Measurements from ENCODE around the gene MFF. TPM values are rescaled to one million over a fixed set of nuclear protein-coding genes. Genes with fewer than 3 reads are reported as not detected.

MFF gene
- total RNA-seq, 1 donor from 2014 or later, result 159 TPM

GRCh38 chr2:227389661-227390060, 64.6 kb downstream of the MFF start:
- Histone ChIP-seq H3K27me3 (no peaks in the 10 kb centered on the region), H3F3A (ENCODE audit: low read depth) (no peaks in the 10 kb centered on the region), H3K9ac (no peak overlapping the region), H3K4me2 (no peak overlapping the region), H3K36me3 (no peaks in the 10 kb centered on the region), H3K9me3 (ENCODE audit: low read depth) (no peaks in the 10 kb centered on the region), H3K27ac (no peak overlapping the region), H2AFZ (replicated peaks) (peak overlapping the region; percentile 55), H3K4me1 (no peaks in the 10 kb centered on the region), H3K4me3 (no peak overlapping the region), H4K20me1 (ENCODE audit: low read depth) (no peaks in the 10 kb centered on the region), H3K79me2 (ENCODE audit: low read depth) (no peaks in the 10 kb centered on the region)
- no peak for DNase-seq (ENCODE audit: low spot score)
- H3K27me3 Mint-ChIP-seq (ENCODE audit: insufficient read depth, low read depth), result peaks cover 2% of the 10 kb centered on the region
- TF ChIP-seq EZH2 (IDR thresholded peaks at IDR 0.05), result no peak
- no peak for TF ChIP-seq CTCF (IDR thresholded peaks at IDR 0.05)
- no peak for TF ChIP-seq EZH2phosphoT487 (IDR thresholded peaks at IDR 0.05)
- H3K4me1 Mint-ChIP-seq, result no peaks in the 10 kb centered on the region
- no peak overlapping the region for H3K27ac Mint-ChIP-seq
- no peaks in the 10 kb centered on the region for H3K9me3 Mint-ChIP-seq
- H3K4me3 Mint-ChIP-seq, result no peak overlapping the region
- H3K36me3 Mint-ChIP-seq, result no peaks in the 10 kb centered on the region

GRCh38 chr2:227390468-227391256, 65.6 kb downstream of the MFF start:
- no peaks in the 10 kb centered on the region for H3K36me3 ChIP-seq
- H3K4me1 ChIP-seq, result no peaks in the 10 kb centered on the region
- no peak overlapping the region for H3K27ac ChIP-seq
- H3K4me2 ChIP-seq, result no peak overlapping the region
- no peaks in the 10 kb centered on the region for H3K27me3 ChIP-seq
- Mint-ChIP-seq H3K27ac (peak overlapping the region; percentile 90), H3K4me1 (no peaks in the 10 kb centered on the region), H3K36me3 (no peaks in the 10 kb centered on the region), H3K4me3 (no peak overlapping the region), H3K9me3 (no peaks in the 10 kb centered on the region), H3K27me3 (ENCODE audit: insufficient read depth, low read depth) (peaks cover 2% of the 10 kb centered on the region)
- H3K9ac ChIP-seq, result no peak overlapping the region
- H3K4me3 ChIP-seq, result no peak overlapping the region
- TF ChIP-seq CTCF (IDR thresholded peaks at IDR 0.05) (no peak), EZH2 (IDR thresholded peaks at IDR 0.05) (no peak), EZH2phosphoT487 (IDR thresholded peaks at IDR 0.05) (no peak)
- no peaks in the 10 kb centered on the region for H4K20me1 ChIP-seq (ENCODE audit: low read depth)
- H3K79me2 ChIP-seq (ENCODE audit: low read depth), result no peaks in the 10 kb centered on the region
- H3K9me3 ChIP-seq (ENCODE audit: low read depth), result no peaks in the 10 kb centered on the region
- H3F3A ChIP-seq (ENCODE audit: low read depth), result no peaks in the 10 kb centered on the region
- peak overlapping the region; percentile 61 for H2AFZ ChIP-seq (replicated peaks)
- DNase-seq (ENCODE audit: low spot score), result peak; percentile 11

- no peaks in the 10 kb centered on the region for H3K36me3 ChIP-seq
- no peak overlapping the region for H3K4me2 ChIP-seq
- no peak overlapping the region for H3K9ac ChIP-seq
- H3K27me3 Mint-ChIP-seq (ENCODE audit: insufficient read depth, low read depth), result no peaks in the 10 kb centered on the region
- H4K20me1 ChIP-seq (ENCODE audit: low read depth), result no peaks in the 10 kb centered on the region
- no peak overlapping the region for H3K4me3 Mint-ChIP-seq
- no peak overlapping the region for H3K27ac Mint-ChIP-seq
- no peaks in the 10 kb centered on the region for H3K79me2 ChIP-seq (ENCODE audit: low read depth)
- H3K9me3 Mint-ChIP-seq, result no peaks in the 10 kb centered on the region
- H3K27me3 ChIP-seq, result no peaks in the 10 kb centered on the region
- no peaks in the 10 kb centered on the region for H3K36me3 Mint-ChIP-seq
- H3K4me1 ChIP-seq, result no peaks in the 10 kb centered on the region
- no peak overlapping the region for H3K4me3 ChIP-seq
- no peaks in the 10 kb centered on the region for H3K9me3 ChIP-seq (ENCODE audit: low read depth)
- no peak overlapping the region for H3K27ac ChIP-seq
- no peaks in the 10 kb centered on the region for H3K4me1 Mint-ChIP-seq
- DNase-seq (ENCODE audit: low spot score), result no peak
- no peak overlapping the region for H2AFZ ChIP-seq (replicated peaks)
- no peak for TF ChIP-seq EZH2phosphoT487 (IDR thresholded peaks at IDR 0.05)
- TF ChIP-seq EZH2 (IDR thresholded peaks at IDR 0.05), result no peak
- TF ChIP-seq CTCF (IDR thresholded peaks at IDR 0.05), result no peak
- no peaks in the 10 kb centered on the region for H3F3A ChIP-seq (ENCODE audit: low read depth)
Observed at GRCh38 chr2:227394401-227394800, 69.3 kb downstream of the MFF start.

All from neural progenitor cell (in vitro differentiated cells).